ENCODE results near the gene MYO5A. TPM values are rescaled to one million over a fixed set of nuclear protein-coding genes. Genes with fewer than 3 reads are reported as not detected.

The MYO5A gene
- total and polyA plus RNA-seq, 10 of the 15 experiments (the other 5 are each of a cell fraction or from before 2014, with no cell fraction given), result 4.2 to 42.9 (median 31.1) TPM

- in situ Hi-C loops (cut with MboI) (no loop called here), intact Hi-C loops (cut with micrococcal nuclease; ENCODE audit: unreplicated experiment) (loop anchor here (5.0 kb wide), 1 partner anchor 47 kb away; no protein-coding TSS in a partner anchor)
- H3K4me1 ChIP-seq (ENCODE audit: control insufficient read depth, insufficient read depth, low read length), result peaks cover 15% of the 10 kb centered on the region
- H4K20me1 ChIP-seq (ENCODE audit: control insufficient read depth, insufficient read depth), result no peaks in the 10 kb centered on the region
- ChIA-PET SMC1A (ENCODE audit: uncharacterized antibody, unreplicated experiment) (interaction anchor here (0.8 to 2.5 kb wide), 6 partner anchors 19 to 156 kb away, joined by 3 to 20 read pairs (median 6); no protein-coding TSS in a partner anchor), CTCF (interaction anchor here (0.6 to 3.4 kb wide), 6 partner anchors 30 to 149 kb away, joined by 3 to 13 read pairs (median 3); no protein-coding TSS in a partner anchor), RAD21 (ENCODE audit: unreplicated experiment) (interaction anchor here (1.0 to 1.9 kb wide), 3 partner anchors 17 to 426 kb away, joined by 3 to 5 read pairs (median 3); no protein-coding TSS in a partner anchor), POLR2A (interaction anchor here (0.6 kb wide), 1 partner anchor 302 kb away, joined by 3 read pairs; no protein-coding TSS in a partner anchor)
- H3K9me3 ChIP-seq (replicated peaks; ENCODE audit: control insufficient read depth, insufficient read depth, low read length), result no peaks in the 10 kb centered on the region
- H3K27me3 ChIP-seq (replicated peaks in 1 of 2; ENCODE audit: control insufficient read depth in 2 of 2, insufficient read depth in 2 of 2, low read length in 1 of 2), result no peaks in the 10 kb centered on the region
- no peak for TF ChIP-seq ATF3 (IDR thresholded peaks at IDR 0.05; ENCODE audit: borderline replicate concordance, extremely low read depth, low read depth, low read length)
- TF ChIP-seq ZNF592 (IDR thresholded peaks at IDR 0.05), result no peak
- no peak for TF ChIP-seq ZBTB33 (IDR thresholded peaks at IDR 0.05)
- peak in 1 of 2 experiments; percentile 33; a peak in 1 of 4 replicates for TF ChIP-seq BHLHE40 (IDR thresholded peaks at IDR 0.05; ENCODE audit: borderline replicate concordance in 1 of 2, low read depth in 2 of 2, low read length in 1 of 2)
- TF ChIP-seq NR2C2 (IDR thresholded peaks at IDR 0.05; ENCODE audit: borderline replicate concordance, control insufficient read depth, insufficient read length, low read depth), result no peak
- TF ChIP-seq USF1 (IDR thresholded peaks at IDR 0.05; ENCODE audit: borderline replicate concordance, extremely low read length, insufficient read depth, low read depth, low read length), result peak; percentile 53
- 0 out of 2 replicates have a peak, but pooled peaks have one; percentile 19 for TF ChIP-seq CREB1 (IDR thresholded peaks at IDR 0.05; ENCODE audit: low read depth)
- H3K9ac ChIP-seq (ENCODE audit: control insufficient read depth, insufficient read depth, low read length), result no peak overlapping the region
- peak overlapping the region; percentile 83 for H3K27ac ChIP-seq (ENCODE audit: control insufficient read depth, insufficient read depth)
- WGBS (ENCODE audit: insufficient coverage, insufficient replicate concordance, low lambda C conversion rate, missing lambda C conversion rate), result 2% methylated on average over 6 of the region's 6 CpGs
- peaks cover 0 to 2% of the 10 kb centered on the region in 2 experiments; a peak in 1 of 4 replicates for H3K36me3 ChIP-seq (ENCODE audit: control insufficient read depth in 2 of 2, insufficient read depth in 2 of 2, low read length in 1 of 2)
- no peak overlapping the region for H3K4me3 ChIP-seq
- peak; percentile 87 for ATAC-seq
- H3K4me2 ChIP-seq (ENCODE audit: control insufficient read depth, insufficient read depth), result peak overlapping the region; percentile 76
- peak; percentile 55 for DNase-seq (ENCODE audit: low read depth, low spot score)
- peak; percentile 41 for FAIRE-seq
- BruUV-seq (replicated peaks), result no TSS peak
- peak overlapping the region; percentile 74; the same call in 1 of the 2 replicates for H2AFZ ChIP-seq (ENCODE audit: control insufficient read depth, low read depth, low read length)
- H3K79me2 ChIP-seq (ENCODE audit: control insufficient read depth, insufficient read depth, low read length), result no peaks in the 10 kb centered on the region
Measured at GRCh38 chr15:52309154-52309548, 219.5 kb downstream of the MYO5A start.
